Upper lobe of left lung (tissue), 6 donors: ENCODE measurements around the gene DACH1. TPM values are rescaled to one million over a fixed set of nuclear protein-coding genes. Genes with fewer than 3 reads are reported as not detected.

Experiments used
- ATAC-seq, 2 donors: fragments of 200-7000 bp; cut with Tn5 transposase; one replicate each; pipeline ENCODE4 v1.9.1; 2022; ENCODE audit warnings: mild to moderate bottlenecking in 2 of 2, moderate library complexity in 2 of 2; ENCODE audit not compliant: low FRiP score in 2 of 2
- DNase-seq, 2 donors: peaks; one replicate each; pipeline ENCODE4 v3.0.0-alpha.2; 2019 to 2020
- H3K27ac ChIP-seq, 4 donors: fragments of 200-600 bp; sonication (generic); one replicate each; pipeline ENCODE4 v1.5.1; 2016 to 2019
- H3K27me3 ChIP-seq, 4 donors: fragments of 200-600 bp; sonication (generic); one replicate each; pipeline ENCODE4 v1.5.1; 2017 to 2019
- H3K36me3 ChIP-seq, 4 donors: fragments of 200-600 bp; sonication (generic); one replicate each; pipeline ENCODE4 v1.5.1; 2016 to 2019
- H3K4me1 ChIP-seq, 4 donors: fragments of 200-600 bp; sonication (generic); one replicate each; pipeline ENCODE4 v1.5.1; 2018 to 2019
- H3K4me3 ChIP-seq, 4 donors: fragments of 200-600 bp; sonication (generic); one replicate each; pipeline ENCODE4 v1.5.1; 2017 to 2019; ENCODE audit warnings: mild to moderate bottlenecking in 2 of 4, moderate library complexity in 1 of 4
- H3K9me3 ChIP-seq, 4 donors: fragments of 200-600 bp; sonication (generic); one replicate each; pipeline ENCODE4 v1.5.1; 2018 to 2019
- EP300 ChIP-seq, 4 donors: sonication (generic); formaldehyde crosslinking; IDR thresholded peaks; one replicate each; pipeline ENCODE4 v1.5.1; 2017; ENCODE audit warnings: antibody characterized with exemption in 4 of 4, control low read depth in 2 of 4
- POLR2A ChIP-seq, 4 donors: fragments of 450-650 bp; IDR thresholded peaks; one replicate each; pipeline ENCODE4 v1.5.1; 2016 to 2017; ENCODE audit warnings: antibody characterized with exemption in 4 of 4, mild to moderate bottlenecking in 2 of 4
- POLR2AphosphoS5 ChIP-seq, 2 donors: sonication (generic); formaldehyde crosslinking; IDR thresholded peaks; one replicate each; pipeline ENCODE4 v1.5.1; 2017; ENCODE audit warnings: antibody characterized with exemption in 2 of 2
- WGBS, 2 donors: methylation state at CpG; one replicate each; pipeline ENCODE4 v1.1.5; 2017 to 2018; 5-methylcytosine and 5-hydroxymethylcytosine counted together
- total RNA-seq, 6 donors: library from RNA; depleted of rRNA in 4 of 6; stranded (reverse); fragments of >200 nt in 4 of 6; gene quantifications; one replicate each; pipeline versions ENCODE4 v1.1.0 to v1.2.1, GENCODE V29; 2016 to 2021
- TF ChIP-seq, protein P1 (sequence below), 6 experiments: fragments of 450-650 bp in 4 of 6; fragments of 200-600 bp in 2 of 6; sonication (generic) in 2 of 6; IDR thresholded peaks; one replicate each; pipeline ENCODE4 v1.5.1; 2016 to 2019; ENCODE audit warnings: antibody characterized with exemption in 6 of 6
- donor health status: DM: no; HTN: no; CAD: no; lungs with moderate emphysema.
- donor health status: DM: no; HTN: yes; CAD: no; lungs with severe emphysema.

DACH1 gene
- total RNA-seq, 6 donors from 2014 or later = 4.7 to 10.5 (median 6.7) TPM

DNA sequence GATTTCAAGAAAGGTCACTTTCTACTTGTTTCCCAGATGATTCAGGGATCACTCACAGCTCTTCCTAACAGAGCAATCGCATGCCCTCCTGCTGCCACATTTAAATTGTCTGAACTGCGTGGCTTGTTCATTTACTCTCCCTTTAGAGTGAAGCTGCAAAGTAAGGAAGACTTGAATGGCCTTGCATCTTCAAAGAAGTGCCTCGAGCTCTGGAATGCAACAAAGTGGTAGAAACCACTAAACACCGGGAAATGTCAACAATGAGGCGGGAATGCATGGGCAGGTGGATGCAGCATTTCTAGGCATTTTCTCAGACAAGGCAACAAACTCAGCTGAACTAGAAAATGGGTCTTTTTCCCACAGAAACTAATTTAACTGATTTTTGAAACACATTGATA, 10.3 kb upstream of the DACH1 start:
- H3K9me3 ChIP-seq = no peaks in the 10 kb centered on the region
- TF ChIP-seq POLR2AphosphoS5 (IDR thresholded peaks at IDR 0.05) = no peak
- H3K36me3 ChIP-seq = no peaks in the 10 kb centered on the region
- H3K4me1 ChIP-seq = peaks cover 6 to 17% (median 11%) of the 10 kb centered on the region in 4 donors
- no peak for DNase-seq
- no peak overlapping the region for H3K27ac ChIP-seq
- H3K27me3 ChIP-seq = no peaks in the 10 kb centered on the region
- WGBS, 2 donors = 57 to 69% methylated on average over 5 of the region's 5 CpGs
- no peak for ATAC-seq
- H3K4me3 ChIP-seq = no peak overlapping the region

DNA sequence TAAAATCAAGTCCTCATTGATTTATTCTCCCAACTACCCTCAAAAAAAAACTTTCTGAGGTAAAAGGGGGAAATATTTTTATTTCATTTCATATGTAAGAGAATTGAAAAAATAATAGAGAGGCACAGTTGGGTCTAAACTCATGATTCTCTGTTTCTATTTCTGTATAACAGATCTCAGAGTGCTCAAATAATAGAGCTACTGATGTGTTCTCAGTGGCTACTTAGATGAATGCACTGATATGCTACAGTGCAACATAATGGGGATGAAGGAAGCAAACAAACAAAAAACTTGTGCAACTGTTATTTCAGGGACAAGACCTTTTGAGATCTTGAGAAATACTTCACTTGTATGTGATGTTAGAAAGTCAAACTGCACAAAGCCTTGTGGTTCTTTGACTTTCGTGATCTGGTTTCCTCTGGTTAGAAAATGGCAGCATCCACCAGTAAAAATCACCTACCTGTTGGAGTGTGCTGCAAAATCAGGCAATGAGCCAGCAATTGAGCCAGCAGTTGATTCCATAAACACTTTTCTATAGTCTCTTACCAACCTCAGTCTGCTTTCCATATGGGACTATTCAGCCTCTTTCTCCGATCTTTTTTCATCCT, 9.7 kb upstream of the DACH1 start:
- 74% methylated on average over 2 of the region's 2 CpGs for WGBS, 2 donors
- Histone ChIP-seq H3K9me3 (no peaks in the 10 kb centered on the region), H3K27me3 (no peaks in the 10 kb centered on the region), H3K27ac (no peak overlapping the region), H3K4me3 (no peak overlapping the region), H3K4me1 (peaks cover 6 to 17% (median 11%) of the 10 kb centered on the region in 4 donors), H3K36me3 (no peaks in the 10 kb centered on the region)
- ATAC-seq (no peak), DNase-seq (no peak)
- TF ChIP-seq POLR2A (IDR thresholded peaks at IDR 0.05) = no peak
- no peak for TF ChIP-seq EP300 (IDR thresholded peaks at IDR 0.05)
- TF ChIP-seq, protein P1, sequence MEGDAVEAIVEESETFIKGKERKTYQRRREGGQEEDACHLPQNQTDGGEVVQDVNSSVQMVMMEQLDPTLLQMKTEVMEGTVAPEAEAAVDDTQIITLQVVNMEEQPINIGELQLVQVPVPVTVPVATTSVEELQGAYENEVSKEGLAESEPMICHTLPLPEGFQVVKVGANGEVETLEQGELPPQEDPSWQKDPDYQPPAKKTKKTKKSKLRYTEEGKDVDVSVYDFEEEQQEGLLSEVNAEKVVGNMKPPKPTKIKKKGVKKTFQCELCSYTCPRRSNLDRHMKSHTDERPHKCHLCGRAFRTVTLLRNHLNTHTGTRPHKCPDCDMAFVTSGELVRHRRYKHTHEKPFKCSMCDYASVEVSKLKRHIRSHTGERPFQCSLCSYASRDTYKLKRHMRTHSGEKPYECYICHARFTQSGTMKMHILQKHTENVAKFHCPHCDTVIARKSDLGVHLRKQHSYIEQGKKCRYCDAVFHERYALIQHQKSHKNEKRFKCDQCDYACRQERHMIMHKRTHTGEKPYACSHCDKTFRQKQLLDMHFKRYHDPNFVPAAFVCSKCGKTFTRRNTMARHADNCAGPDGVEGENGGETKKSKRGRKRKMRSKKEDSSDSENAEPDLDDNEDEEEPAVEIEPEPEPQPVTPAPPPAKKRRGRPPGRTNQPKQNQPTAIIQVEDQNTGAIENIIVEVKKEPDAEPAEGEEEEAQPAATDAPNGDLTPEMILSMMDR (IDR thresholded peaks at IDR 0.05) = no peak
- no peak for TF ChIP-seq POLR2AphosphoS5 (IDR thresholded peaks at IDR 0.05)

DNA sequence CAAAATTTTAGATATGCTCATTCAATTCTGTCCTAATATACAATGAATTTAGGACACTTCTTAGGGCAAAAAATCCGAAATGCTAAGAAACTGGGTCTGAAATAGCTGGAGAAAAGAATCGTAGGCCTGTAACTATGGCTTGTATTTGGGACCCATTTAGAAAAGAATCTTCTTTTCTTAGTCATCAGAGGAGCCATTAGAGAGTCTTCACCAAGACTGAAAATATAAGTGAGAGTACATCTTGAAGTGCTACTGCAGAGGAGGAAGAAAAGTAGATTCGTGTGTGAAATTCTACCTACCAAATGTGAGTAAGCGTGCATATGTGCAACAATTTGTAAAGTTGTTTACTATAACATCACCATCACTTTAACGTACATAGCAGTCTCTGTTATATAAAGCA, 8.8 kb upstream of the DACH1 start:
- TF ChIP-seq POLR2AphosphoS5 (IDR thresholded peaks at IDR 0.05) (no peak), EP300 (IDR thresholded peaks at IDR 0.05) (no peak), POLR2A (IDR thresholded peaks at IDR 0.05) (no peak)
- TF ChIP-seq, protein P1 (IDR thresholded peaks at IDR 0.05) = no peak
- Histone ChIP-seq H3K36me3 (no peaks in the 10 kb centered on the region), H3K27me3 (no peaks in the 10 kb centered on the region), H3K4me1 (peaks cover 6 to 17% (median 11%) of the 10 kb centered on the region in 4 donors), H3K27ac (no peak overlapping the region), H3K4me3 (no peak overlapping the region), H3K9me3 (no peaks in the 10 kb centered on the region)
- no peak for ATAC-seq
- 86 to 95% methylated on average over 5 of the region's 5 CpGs for WGBS, 2 donors
- DNase-seq = no peak

DNA sequence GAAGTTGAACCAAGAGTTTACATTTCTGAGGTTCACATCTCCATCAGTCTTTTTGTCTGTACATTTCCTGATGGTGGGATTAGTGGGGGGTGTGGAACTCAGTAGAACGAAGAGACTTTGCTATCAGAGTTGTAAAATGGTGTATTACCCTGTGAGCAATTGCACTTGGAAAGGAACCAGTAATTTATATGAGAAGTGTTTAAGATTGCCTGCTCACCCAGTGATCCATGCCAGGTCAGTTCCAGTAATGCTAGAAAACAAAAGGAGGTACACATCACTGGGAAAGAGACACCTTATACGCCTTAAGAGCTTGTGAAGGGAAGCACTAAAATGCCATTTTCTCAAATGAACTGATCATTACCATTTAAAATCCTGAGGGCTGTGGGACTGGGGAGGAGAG, 7.5 kb upstream of the DACH1 start:
- peaks cover 5 to 13% (median 8%) of the 10 kb centered on the region in 4 donors for H3K4me1 ChIP-seq
- 56 to 75% methylated on average over 2 of the region's 2 CpGs for WGBS, 2 donors
- ATAC-seq = no peak

DNA sequence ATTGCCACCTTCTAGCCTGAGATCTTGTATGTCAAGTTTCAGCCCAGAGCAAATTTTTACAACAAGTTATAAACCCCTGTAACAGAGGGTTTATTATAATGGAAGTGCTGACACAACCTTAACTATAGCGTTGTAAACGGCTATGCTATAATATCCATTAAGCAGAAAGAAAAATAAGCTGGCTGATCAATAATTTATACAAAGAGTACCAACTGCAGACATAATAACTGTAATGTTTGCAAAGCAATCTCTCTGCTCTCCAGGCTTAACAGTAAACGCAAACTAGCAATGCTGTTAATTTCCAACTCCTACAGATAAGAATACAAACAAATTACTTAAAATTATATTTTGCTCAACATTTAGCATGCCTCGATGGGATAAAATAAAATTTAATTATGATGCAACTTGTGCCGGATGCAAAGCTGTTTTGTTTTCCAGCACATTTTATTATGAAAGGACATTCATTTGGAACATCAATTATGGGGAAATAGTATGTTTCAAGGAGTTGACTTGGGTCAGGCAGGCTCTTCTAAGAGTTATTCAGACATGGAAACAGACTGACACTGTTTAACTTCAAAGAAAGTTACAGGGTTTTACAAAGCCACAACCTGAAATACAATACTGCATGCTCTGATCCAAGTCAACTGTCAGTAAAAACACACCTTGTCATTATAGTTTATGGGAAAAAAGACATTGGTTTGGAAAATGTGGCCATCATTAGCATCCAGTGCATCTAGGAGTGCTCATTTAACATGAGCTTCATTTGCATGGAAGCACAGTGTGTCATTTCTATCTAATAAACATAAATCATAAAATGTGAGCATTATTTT, 6.6 kb upstream of the DACH1 start:
- DNase-seq (no peak), ATAC-seq (no peak)
- H3K27me3 ChIP-seq = no peaks in the 10 kb centered on the region
- no peaks in the 10 kb centered on the region for H3K9me3 ChIP-seq
- no peak overlapping the region for H3K4me3 ChIP-seq
- 74 to 78% methylated on average over 5 of the region's 5 CpGs for WGBS, 2 donors
- no peaks in the 10 kb centered on the region for H3K36me3 ChIP-seq
- H3K27ac ChIP-seq = no peak overlapping the region
- no peak for TF ChIP-seq POLR2A (IDR thresholded peaks at IDR 0.05)
- no peak for TF ChIP-seq POLR2AphosphoS5 (IDR thresholded peaks at IDR 0.05)
- no peak for TF ChIP-seq EP300 (IDR thresholded peaks at IDR 0.05)
- TF ChIP-seq, protein P1 (IDR thresholded peaks at IDR 0.05) = no peak
- peaks cover 0 to 6% (median 3%) of the 10 kb centered on the region in 4 donors for H3K4me1 ChIP-seq

More for the DNA sequence above, 7.5 kb upstream of the DACH1 start:
- no peak for TF ChIP-seq POLR2A (IDR thresholded peaks at IDR 0.05)
- TF ChIP-seq, protein P1 (IDR thresholded peaks at IDR 0.05) = no peak
- TF ChIP-seq POLR2AphosphoS5 (IDR thresholded peaks at IDR 0.05) = no peak
- TF ChIP-seq EP300 (IDR thresholded peaks at IDR 0.05) = no peak
- H3K9me3 ChIP-seq = no peaks in the 10 kb centered on the region
- no peak overlapping the region for H3K27ac ChIP-seq
- DNase-seq = no peak
- no peaks in the 10 kb centered on the region for H3K27me3 ChIP-seq
- no peak overlapping the region for H3K4me3 ChIP-seq
- no peaks in the 10 kb centered on the region for H3K36me3 ChIP-seq
